HG03354 (cell line): ENCODE results near the gene JAML.

Experiments used
- ATAC-seq: cut with Tn5 transposase; IDR thresholded peaks from one replicate; pipeline ENCODE4 v1.9.1; 2021; ENCODE audit warnings: mild to moderate bottlenecking; ENCODE audit not compliant: unreplicated experiment, poor library complexity, severe bottlenecking

Gene JAML

GRCh38 chr11:118241764-118242098, 16.9 kb upstream of the JAML start:
- peak; percentile 9 for ATAC-seq

- peak; percentile 84 for ATAC-seq
These were observed 16.4 kb upstream of the JAML start for GRCh38 chr11:118240999-118241763.

GRCh38 chr11:118239509-118240205, 14.8 kb upstream of the JAML start:
- ATAC-seq: no peak

- ATAC-seq: no peak
These were observed 14.1 kb upstream of the JAML start for GRCh38 chr11:118238929-118239328.

- no peak for ATAC-seq
These were observed 13.6 kb upstream of the JAML start for GRCh38 chr11:118238421-118238820.

- no peak for ATAC-seq
These were observed 11.4 kb upstream of the JAML start for GRCh38 chr11:118236170-118236569.

- no peak for ATAC-seq
These were observed 10.0 kb upstream of the JAML start for GRCh38 chr11:118234833-118235232.

- no peak for ATAC-seq
These were observed 9.0 kb upstream of the JAML start for GRCh38 chr11:118233850-118234249.

- no peak for ATAC-seq
These were observed 8.6 kb upstream of the JAML start for GRCh38 chr11:118233377-118233776.

- ATAC-seq: no peak
These were observed 7.8 kb upstream of the JAML start for GRCh38 chr11:118232659-118233058.

- ATAC-seq: no peak
These were observed 6.7 kb upstream of the JAML start for GRCh38 chr11:118231461-118231860.

- no peak for ATAC-seq
These were observed 5.3 kb upstream of the JAML start for GRCh38 chr11:118230088-118230487.

- ATAC-seq: no peak
These were observed 4.5 kb upstream of the JAML start for GRCh38 chr11:118229274-118229847.

- peak; percentile 74 for ATAC-seq
These were observed 3.3 kb upstream of the JAML start for GRCh38 chr11:118227865-118228785.

GRCh38 chr11:118226781-118227180, 2.0 kb upstream of the JAML start:
- no peak for ATAC-seq

- no peak for ATAC-seq
These were observed 1.5 kb upstream of the JAML start for GRCh38 chr11:118226296-118226695.

GRCh38 chr11:118223992-118224391, 819 bp downstream of the JAML start:
- no peak for ATAC-seq

GRCh38 chr11:118223570-118223969, 1.2 kb downstream of the JAML start:
- no peak for ATAC-seq

GRCh38 chr11:118222437-118222836, 2.4 kb downstream of the JAML start:
- ATAC-seq: no peak

GRCh38 chr11:118221419-118221818, 3.4 kb downstream of the JAML start:
- ATAC-seq: no peak
